ENCODE measurements around the gene SLC25A10.
"Not testable (repeated sequence)": the region's sequence is repeated elsewhere in the genome, so short reads cannot be mapped to it uniquely, and the experiment has no call there.

The SLC25A10 gene

DNA sequence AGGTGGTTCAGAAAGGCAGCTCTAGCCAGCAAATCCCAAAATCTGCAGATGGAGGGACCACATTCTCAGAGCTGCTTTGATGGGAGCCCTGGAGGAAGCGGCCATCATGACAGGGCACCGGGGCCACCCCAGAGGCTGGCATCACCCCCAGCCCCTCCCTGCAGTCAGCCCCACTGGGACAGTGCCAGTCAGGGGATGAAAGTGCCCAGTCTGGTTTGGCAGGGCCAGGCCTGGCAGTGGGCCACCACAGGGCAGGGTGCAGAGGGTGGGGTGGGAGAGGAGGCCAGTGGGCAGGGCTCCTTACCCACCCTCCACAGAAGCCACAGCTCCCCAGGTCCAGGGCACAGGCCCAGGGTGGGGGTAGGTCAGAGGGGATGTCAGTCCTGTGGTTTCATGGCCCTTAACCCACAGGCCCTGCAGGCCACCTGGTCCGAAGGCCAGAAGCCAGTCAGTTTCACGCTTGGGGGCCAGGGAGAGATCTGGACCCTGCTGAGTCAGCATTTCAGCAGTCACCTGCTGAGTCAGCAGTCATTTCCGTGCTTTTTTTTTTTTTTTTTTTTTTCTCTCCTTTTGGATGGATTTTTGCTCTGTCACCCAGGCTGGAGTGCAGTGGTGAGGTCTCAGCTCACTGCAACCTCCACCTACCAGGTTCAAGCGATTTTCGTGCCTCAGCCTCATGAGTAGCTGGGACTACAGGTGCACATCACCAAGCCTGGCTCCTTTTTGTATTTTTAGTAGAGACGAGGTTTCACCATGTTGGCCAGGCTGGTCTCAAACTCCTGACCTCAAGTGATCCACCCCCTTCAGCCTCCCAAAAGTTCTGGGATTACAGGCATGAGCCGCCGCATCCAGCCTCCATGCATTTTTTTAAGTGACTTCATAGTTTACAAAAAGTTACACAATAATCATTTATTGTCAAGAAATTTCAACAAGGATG lies 10.4 kb downstream of the SLC25A10 start:
- no peak for DNase-seq (ENCODE audit: low read depth)

DNA sequence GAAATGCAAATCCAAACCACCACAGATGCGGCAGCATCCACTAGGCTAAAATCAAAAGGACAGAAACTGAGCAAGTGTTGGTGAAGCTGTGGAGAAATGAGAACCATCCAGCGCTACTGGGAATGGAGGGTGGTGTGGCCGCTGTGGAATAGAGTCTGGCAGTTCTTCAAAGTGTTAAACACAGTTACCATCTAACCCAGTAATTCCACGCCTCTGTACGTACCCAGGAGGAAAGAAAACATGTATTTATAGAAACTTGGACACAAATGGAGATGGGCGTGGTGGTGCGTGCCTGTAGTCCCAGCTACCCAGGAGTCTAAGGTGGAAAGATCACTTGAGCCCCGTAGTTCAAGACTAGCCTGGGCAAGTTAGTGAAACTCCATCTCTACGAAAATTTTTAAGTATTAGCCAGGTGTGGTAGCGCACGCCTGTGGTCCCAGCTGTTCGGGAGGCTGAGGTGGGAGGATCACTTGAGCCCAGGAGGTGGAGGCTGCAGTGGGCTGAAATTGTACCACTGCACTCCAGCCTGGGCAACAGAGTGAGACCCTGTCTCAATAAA lies 11.6 kb downstream of the SLC25A10 start:
- DNase-seq (ENCODE audit: low read depth): no peak

DNA sequence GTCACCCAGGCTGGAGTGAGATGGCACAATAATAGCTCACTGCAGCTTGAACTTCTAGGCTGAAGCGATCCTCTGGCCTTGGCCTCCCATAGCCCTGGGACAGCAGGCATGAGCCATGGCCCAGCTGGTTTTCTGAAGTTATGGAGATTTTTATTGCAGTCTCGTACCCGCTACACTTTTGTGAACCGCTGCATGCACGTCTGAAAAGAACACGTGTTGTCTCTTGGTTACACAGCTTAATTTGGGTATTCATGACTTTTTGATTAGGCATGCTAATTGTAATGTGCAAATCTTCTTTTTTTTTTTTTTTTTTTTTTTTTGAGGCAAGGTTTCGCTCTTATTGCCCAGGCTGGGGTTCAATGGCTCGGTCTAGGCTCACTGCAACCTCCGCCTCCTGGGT lies 13.4 kb downstream of the SLC25A10 start:
- DNase-seq (ENCODE audit: low read depth): no peak

DNA sequence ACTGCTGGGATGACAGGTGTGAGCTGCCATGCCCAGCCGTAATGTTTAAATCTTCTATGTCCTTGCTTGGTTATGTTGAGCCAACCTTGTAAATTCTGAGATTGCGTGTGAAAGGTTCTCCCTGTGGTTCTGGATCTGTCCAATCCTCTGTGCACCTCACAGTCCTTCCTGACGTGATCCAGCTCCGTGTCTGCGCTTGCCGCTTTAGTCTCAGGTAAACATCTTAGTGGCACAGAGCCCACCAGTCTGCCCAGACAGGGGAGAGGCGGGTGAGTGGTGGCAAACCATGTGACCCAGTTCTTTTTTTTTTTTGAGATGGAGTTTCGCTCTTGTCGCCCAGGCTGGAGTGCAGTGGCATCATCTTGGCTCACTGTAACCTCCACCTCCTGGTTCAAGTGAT lies 13.9 kb downstream of the SLC25A10 start:
- no peak for DNase-seq (ENCODE audit: low read depth)

DNA sequence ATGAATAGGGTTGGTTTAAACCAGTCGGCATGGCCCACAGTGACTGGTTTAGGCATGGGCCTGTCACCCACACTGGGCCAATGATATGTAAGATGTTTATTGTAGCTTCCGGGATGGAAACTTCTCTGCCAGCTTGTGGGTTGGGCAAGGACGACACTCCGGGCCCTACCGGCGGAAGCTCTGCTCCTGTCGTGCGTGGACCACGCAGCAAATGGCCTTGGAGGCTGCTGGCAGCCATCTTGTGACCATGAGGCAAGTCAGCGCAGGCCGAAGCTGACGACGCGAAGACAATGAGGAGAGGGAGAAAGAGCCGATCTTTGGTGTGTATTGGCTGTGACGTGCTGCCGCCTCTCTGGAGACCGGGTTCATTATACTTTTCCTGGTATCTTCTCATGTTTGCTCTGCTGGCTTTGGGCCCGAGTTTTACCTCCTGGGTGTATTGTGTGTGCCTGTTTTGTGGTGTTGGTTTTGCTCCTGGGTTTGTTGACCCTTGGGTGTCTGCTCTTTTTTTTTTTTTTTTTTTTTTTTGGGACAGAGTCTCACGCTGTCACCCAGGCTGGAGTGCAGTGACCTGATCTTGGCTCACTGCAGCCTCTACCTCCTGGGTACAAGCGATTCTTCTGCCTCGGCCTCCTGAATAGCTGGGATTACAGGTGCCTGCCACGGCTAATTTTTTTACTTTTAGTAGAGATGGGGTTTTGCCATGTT lies 15.4 kb downstream of the SLC25A10 start:
- no peak for DNase-seq (ENCODE audit: low read depth)

DNA sequence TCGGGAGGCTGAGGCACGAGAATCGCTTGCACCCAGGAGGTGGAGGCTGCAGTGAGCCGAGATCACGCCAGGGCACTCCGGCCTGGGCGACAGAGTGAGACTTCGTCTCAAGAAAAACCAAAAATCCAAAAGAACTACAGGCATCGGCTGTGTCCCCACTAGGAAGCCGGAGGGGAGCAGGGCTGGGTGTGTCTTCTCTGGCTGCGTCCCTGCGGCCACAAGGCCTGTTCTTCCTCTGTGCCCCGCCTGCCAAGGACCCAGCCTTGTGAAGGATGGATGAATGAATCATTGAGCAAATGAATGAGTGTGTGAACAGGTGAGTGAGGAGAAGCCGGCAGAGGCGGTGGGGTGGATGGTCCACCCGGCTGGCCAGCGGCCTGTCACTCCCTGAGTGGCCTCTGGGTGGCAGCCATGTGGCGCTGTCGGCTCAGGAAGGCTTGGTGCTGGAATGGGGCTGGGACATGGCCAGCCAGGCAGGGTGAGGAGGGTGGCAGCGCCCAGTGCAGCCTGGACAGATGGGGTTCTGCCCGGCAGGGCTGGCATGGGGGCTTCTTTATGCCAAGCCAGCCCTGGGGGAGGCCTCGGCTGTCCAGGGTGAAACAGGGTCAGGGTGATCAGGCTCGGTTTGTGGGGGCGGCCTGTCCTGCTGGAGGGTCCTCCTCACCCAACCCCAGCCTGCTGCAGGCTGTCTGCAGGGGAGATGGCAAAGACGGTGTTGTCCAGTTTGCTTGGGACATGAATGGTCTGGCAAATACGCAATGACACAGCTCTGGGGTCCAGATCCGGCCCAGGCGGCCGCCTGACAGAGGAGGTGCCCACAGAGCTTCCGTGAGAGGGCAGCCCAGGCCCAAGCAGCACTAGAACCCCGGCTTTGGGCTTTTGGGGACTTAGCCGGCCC lies 21.7 kb downstream of the SLC25A10 start:
- peak; percentile 50 for DNase-seq (ENCODE audit: low read depth)

DNA sequence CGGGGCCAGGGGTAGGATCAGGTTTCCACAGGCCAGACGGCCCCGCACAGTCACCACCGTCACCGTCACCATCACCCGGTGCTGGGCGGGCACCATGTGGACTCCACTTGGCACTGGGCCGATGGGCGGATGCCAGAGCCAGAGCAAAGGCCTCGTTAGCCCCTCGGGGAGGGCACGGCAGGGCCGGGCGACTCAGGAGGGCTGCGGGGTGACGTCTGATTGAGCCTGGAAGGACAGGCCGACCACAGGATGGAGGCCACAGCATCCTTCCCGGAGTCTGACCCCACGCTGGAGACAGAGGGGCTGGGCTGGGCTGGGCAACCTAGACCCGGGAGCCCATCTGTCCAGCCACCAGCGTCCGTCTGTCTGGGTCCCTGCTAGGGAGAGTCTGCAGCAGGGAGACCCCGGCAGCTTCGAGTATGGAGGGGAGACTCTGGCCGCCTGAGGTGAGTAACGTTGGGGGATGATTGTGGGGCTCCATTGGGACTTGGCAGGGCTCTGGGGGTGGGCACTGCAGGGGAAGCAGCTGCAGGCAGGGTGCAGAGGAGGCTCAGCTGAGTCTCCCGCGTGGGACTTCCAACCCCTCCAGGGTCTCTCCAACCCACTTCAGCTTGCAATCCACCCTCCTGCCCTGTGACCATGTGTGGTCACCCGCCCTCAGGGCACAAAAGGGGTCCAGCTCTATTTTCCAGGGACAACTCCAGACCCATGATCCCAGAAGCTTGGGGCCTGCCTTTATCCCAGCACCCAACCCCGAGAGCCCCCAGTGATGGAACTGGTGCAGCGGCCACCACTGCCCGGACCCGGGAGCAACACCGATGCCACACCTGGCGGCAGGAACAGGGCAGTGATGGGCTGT lies 22.6 kb downstream of the SLC25A10 start:
- DNase-seq (ENCODE audit: low read depth): no peak

DNA sequence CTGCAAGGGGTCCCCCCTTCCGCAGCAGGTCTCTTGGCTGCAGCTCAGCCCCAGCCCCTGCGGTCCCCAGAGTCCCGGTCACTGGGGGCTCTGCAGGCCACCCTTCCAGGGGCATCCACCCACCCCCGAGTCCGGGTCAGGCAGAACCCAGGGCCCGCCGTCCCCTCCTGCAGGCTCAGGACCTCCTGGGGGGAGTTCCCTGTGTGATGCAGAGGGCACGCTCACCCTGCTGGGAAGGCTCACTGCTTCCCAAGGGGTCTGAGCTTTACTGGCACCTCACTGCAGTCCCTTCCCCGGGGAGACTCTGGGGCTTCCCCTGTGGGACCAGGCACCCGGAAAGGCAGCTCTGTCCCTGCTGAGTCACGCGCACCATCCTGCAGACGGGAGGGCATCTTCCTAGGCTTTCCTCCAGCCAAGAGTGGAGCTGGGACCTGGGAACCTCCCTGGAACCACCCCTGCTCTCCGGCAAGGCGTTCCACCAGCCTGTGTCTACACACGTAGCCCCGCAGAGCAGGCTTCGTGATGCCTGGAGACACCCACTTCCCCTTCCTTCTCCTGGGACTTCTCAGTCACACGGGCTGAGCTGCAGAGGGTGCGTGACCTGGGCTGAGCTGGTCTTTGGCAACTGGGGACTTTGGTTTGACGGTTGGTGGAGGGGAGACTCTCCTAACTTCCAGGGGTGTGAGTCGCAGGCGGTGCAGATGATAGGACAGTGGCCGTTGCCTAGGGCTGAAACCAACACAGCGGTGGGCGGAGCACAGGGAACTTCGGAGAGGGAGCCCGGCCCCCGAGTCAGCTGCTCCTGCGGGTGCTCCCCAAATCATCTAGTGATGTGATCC lies 23.4 kb downstream of the SLC25A10 start:
- DNase-seq (ENCODE audit: low read depth): peak; percentile 37

DNA sequence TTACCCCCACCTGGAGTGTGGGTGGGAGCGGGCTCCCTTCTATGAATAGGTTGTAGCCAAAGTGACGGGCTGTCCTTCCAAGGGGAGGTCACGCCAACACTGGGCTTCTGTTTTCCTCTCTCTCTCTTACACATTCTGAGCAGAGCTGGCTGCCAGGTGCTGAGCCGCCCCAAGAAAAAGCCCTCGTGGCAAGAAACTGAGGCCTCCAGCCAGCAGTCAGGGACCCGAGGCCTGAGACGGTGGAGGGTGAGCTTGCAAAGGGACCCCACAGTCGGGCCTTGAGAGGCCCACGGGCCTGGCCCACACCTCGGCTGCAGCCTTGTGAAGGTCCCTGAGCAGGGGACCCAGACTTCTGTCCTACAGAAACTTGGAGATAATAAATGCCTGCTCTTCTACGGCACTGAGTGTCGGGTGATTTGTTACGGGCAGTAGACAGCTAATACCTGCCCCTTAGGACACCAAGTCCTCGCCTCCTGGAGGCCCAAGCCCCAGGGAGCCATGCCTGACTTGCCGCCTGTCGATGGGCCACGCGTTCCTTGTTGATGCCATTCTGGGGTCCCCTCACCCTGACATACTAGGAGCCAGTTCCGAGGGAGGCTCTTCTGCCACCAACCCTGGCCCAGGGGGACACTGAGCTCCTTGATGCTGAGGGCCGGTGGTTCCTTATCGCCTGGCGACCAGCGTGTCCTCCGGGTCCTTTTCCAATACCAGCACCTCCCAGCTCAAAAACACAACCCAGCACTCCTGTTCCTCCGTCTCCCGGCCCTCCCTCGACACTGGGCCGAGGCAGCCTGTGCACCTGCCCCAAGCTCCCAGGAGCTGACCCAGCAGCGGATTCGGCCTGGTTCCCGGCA lies 26.1 kb downstream of the SLC25A10 start:
- DNase-seq (ENCODE audit: low read depth): no peak

DNA sequence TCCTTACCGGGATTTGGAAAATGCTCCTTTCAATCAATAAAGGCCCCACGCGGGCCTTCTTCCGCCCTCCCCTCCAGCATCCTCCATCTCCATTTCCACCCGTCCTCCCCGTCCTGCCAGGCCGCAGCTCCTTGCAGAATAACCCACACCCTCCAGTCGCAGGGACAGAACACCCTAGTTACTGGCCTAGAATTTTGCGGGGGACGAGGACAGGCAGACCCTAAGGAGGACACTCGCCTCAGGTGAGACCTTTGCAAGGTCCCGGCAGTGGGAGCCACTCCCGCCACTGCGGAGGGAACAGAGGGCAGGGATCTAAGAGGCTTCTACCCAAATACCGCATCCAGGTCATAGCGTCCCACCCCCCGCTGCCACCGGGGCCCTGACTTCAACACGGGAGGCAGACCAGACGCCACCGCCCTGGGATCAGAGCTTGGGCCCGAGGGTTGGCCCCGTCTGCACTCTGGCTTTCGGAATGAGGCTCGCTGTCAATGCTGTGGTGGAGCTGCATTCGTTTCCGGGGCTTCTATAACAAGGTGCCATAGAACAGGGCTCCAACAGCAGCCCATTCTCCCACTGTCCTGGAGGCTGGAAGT lies 26.8 kb downstream of the SLC25A10 start:
- DNase-seq (ENCODE audit: low read depth): no peak

DNA sequence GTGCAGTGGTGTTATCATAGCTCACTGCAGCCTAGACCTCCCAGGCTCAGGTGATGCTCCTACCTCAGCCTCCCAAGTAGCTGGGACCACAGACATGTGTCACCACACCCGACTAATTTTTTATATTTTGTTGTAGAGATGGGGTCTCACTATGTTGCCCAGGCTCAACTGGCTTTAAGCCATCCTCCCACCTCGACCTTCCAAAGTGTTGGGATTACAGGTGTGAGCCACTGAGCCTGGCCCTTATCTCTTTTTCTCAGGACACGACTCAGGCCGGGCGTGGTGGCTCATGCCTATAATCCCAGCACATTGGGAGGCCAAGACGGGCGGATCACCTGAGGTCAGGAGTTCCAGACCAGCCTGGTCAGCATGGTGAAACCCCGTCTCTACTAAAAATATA lies 27.5 kb downstream of the SLC25A10 start:
- not testable (repeated sequence) for DNase-seq (ENCODE audit: low read depth)

DNA sequence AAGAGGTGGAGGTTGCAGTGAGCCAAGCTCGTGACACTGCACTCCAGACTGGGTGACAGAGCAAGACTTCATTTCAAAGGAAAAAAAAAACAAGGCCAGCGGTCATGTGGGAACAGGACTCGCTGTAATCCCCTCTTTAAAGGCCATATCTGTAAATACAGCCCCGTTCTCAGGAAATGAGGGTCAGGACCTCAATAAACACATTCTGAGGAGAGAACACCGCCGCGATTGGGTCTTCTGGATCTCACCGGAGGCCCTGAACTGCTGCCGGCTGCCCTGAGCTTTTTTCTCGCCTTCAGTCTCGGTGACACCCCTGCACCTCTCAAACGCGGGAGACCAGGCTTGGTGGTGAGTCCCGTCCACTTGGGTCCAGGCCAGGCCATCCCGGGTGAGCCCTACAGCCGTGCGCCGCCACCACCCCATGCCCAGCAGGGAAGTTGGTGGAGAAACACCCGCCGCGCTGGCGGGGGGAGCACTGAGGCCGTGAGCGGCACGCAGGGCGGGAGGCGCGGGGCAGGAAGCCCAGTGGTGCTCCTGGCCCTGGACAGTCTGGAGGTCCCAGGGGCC lies 28.4 kb downstream of the SLC25A10 start:
- no peak for DNase-seq (ENCODE audit: low read depth)

DNA sequence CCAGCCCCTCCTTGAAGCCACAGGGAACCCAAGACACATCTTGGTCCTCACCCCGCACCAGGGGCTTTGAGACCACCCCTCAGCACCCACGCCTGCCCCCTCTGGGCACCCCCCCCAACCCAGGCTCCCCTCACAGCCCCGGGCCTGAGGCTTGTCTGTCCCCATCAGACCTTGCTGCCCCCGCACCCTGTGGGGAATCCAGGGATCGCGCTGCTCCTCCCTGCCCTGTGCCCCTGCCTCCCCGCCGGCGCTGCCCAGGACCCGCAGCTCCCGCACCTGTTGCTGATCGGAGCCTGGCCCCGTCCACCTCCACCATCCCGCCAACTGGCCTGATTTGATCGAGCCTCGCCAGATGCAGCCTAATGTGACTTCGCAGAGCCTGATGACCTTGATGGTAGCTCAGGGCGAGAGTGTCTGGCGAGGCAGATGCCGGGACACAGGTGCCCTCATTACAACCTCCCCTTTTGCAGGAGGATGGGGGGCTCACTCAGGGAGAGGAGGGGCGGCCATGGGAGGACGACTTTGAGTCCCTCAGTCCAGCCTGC lies 29.0 kb downstream of the SLC25A10 start:
- DNase-seq (ENCODE audit: low read depth): no peak

DNA sequence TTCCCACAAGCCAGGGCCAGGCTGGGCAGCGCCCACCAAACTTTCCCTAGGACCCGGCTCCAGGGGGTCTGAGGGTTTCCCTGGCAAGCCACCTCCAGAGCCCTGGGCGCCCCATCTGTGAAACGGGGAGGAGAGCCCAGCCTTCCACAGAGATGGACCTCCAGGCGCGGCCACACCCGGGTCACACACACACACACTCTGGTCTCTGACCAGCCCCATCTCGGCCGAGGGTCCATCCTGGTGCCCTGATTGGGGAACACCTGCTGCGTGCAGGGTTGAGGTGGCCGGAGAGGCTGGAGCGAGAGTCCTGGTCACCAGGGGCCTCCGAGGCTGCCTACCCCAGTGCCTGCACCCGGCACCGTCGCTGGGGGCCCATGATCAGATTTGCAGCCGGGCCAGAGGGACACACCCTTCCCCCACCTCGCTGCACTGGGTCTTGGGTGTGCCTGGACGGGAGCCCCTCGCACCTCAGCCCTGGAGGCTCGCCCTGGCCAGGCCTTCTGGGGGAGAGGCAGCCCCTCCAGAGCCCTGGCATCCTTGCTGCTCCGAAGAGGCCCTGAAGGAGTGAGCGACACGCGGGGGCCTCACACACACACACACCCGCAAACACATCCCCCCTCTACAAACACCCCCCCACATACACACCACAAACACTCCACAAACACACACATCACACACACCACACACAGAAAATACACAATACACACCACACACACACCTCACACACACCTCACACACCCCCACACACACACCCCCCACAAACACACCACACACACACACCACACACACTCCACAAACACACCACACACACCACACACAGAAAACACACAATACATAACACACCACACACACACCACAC lies 29.7 kb downstream of the SLC25A10 start:
- no peak for DNase-seq (ENCODE audit: low read depth)

Data from GM04504 (cell line).